Thyroid gland (tissue), 4 donors: ENCODE data around the gene OR2B2. TPM values are rescaled to one million over a fixed set of nuclear protein-coding genes. Genes with fewer than 3 reads are reported as not detected.

Experiments used
- DNase-seq, 2 donors: peaks; one replicate each; pipeline ENCODE4 v3.0.0-alpha.2; 2019
- H3K27ac ChIP-seq, 3 donors: fragments of 200-600 bp; sonication (generic); 1 replicate in 2 of 3; 2 replicates in 1 of 3; pipeline ENCODE4 v1.5.1; 2016 to 2019; ENCODE audit warnings: mild to moderate bottlenecking in 1 of 3, moderate library complexity in 1 of 3
- H3K27me3 ChIP-seq: fragments of 200-600 bp; sonication (generic); one replicate; pipeline ENCODE4 v1.5.1; 2019
- H3K36me3 ChIP-seq, 2 donors: fragments of 200-600 bp; sonication (generic); one replicate each; pipeline ENCODE4 v1.5.1; 2016 to 2019
- H3K4me1 ChIP-seq, 2 donors: fragments of 200-600 bp; sonication (generic); one replicate each; pipeline ENCODE4 v1.5.1; 2017 to 2019
- H3K4me3 ChIP-seq, 3 donors: fragments of 200-600 bp; sonication (generic); replicated peaks in 1 of 3; 1 replicate in 2 of 3; 2 replicates in 1 of 3; pipeline ENCODE4 v1.5.1; 2016; ENCODE audit warnings: mild to moderate bottlenecking in 1 of 3
- H3K9me3 ChIP-seq: fragments of 200-600 bp; sonication (generic); one replicate; pipeline ENCODE4 v1.5.1; 2017
- CTCF ChIP-seq, 6 experiments: fragments of 200-600 bp in 3 of 6; fragments of 450-650 bp in 3 of 6; sonication (generic) in 3 of 6; IDR thresholded peaks; one replicate each; pipeline ENCODE4 v1.5.1; 2016 to 2019; ENCODE audit warnings: antibody characterized with exemption in 6 of 6, mild to moderate bottlenecking in 2 of 6, inconsistent platforms in 1 of 6, moderate library complexity in 1 of 6
- POLR2A ChIP-seq, 2 donors: fragments of 450-650 bp; IDR thresholded peaks; one replicate each; pipeline ENCODE4 v1.6.1; 2017; ENCODE audit warnings: antibody characterized with exemption in 2 of 2, mild to moderate bottlenecking in 2 of 2, moderate library complexity in 1 of 2
- WGBS, 2 donors: methylation state at CpG; one replicate each; pipeline ENCODE4 v1.1.5; 2017; 5-methylcytosine and 5-hydroxymethylcytosine counted together
- intact Hi-C: fragments of 100-400 bp; cut with DNase I; formaldehyde crosslinking; loops from one replicate; pipeline ENCODE4 v1.15.1; 2023
- small RNA-seq: library from RNA; depleted of rRNA; stranded (forward); fragments of <200 nt; gene quantifications from one replicate; pipeline ENCODE3, GENCODE V24; 2016
- total RNA-seq, 4 donors: library from RNA; depleted of rRNA; stranded (reverse); fragments of >200 nt; gene quantifications; one replicate each; pipeline ENCODE4 v1.2.3, GENCODE V29; 2016

OR2B2 gene
- total RNA-seq, 4 donors from 2014 or later, result not detected

DNA sequence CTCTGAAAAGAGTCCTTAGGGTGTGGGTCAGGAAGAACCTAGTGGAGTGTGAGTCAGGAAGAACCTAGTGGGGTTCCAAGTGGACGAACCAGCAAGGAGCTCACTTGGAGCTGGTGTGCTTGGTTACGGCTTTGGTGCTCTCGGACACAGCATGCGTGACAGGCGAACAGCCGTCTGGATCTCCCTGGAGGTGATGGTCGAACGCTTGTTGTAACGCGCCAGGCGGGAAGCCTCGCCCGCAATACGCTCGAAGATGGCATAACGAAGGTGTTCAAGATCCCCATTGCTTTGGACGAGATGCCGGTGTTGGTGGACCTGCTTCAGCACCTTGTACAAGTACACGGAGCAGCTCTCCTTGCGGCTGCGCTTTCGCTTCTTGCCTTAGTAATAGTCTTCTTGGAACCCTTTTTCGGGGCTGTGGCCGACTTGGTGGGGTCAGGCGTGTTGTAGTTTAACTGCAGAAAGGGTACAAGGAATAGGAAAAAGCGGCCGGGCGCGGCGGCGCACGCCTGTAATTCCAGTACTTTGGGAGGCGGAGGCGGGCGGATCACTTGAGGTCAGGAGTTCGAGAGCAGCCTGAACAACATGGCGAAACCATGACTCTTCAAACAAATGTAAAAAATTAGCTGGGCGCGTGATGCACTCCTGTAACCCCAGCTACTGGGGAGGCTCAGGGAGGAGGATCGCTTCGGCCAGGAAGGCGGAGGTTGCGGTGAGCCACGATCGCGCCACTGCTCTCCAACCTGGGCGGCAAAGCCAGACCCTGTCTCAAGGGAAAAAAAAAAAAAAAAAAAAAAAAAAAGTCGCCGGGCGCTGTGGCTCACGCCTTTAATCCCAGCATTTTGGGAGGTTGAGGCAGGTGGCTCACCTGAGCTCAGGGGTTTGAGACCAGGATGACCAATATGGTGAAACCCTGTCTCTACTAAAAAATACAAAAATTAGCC, 48.0 kb downstream of the OR2B2 start:
- H3K4me1 ChIP-seq, result peaks cover 12 to 24% of the 10 kb centered on the region in 2 donors
- DNase-seq, result peak; percentile 48 to 58
- 7 to 24% methylated on average over 50 of the region's 51 CpGs for WGBS, 2 donors
- peaks cover 7% of the 10 kb centered on the region for H3K27me3 ChIP-seq
- intact Hi-C loops, result no loop called here
- H3K36me3 ChIP-seq, result no peaks in the 10 kb centered on the region
- H3K4me3 ChIP-seq, result peak overlapping the region in 2 of 3 donors; percentile 56 to 59
- TF ChIP-seq CTCF (IDR thresholded peaks at IDR 0.05) (no peak), POLR2A (IDR thresholded peaks at IDR 0.05) (no peak)
- no peaks in the 10 kb centered on the region for H3K9me3 ChIP-seq
- H3K27ac ChIP-seq, result peak overlapping the region in 2 of 3 donors; percentile 48 to 70

GRCh38 chr6:27862396-27863066, 49.7 kb downstream of the OR2B2 start:
- H3K36me3 ChIP-seq, result no peaks in the 10 kb centered on the region
- intact Hi-C loops, result no loop called here
- 88 to 90% methylated on average over 6 of the region's 6 CpGs for WGBS, 2 donors

DNA sequence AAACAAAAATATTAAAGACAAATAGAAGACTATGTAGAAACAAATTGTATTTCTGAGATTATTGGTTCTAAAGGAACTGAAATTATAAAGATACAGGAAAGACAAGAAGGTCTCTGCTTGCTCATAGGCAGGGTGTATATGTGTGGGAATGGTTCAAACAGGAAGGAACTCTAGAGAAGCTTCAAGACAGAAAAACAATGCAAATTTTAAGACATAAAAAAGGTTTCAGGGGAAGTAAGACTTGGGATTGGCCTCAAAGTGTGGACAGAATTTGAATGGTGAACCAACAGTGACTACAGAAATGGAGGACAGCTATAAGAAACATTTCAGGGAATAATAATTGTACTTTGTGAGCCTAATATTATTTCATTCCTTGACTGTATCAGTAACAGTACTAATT, 50.3 kb downstream of the OR2B2 start:
- H3K27me3 ChIP-seq, result peaks cover 2% of the 10 kb centered on the region
- no peak for DNase-seq
- H3K4me1 ChIP-seq, result peaks cover 6 to 18% of the 10 kb centered on the region in 2 donors
- intact Hi-C loops, result no loop called here
- TF ChIP-seq CTCF (IDR thresholded peaks at IDR 0.05) (no peak), POLR2A (IDR thresholded peaks at IDR 0.05) (no peak)
- H3K9me3 ChIP-seq, result no peaks in the 10 kb centered on the region
- no peak overlapping the region for H3K4me3 ChIP-seq
- no peak overlapping the region for H3K27ac ChIP-seq
- no peaks in the 10 kb centered on the region for H3K36me3 ChIP-seq

More at GRCh38 chr6:27862396-27863066, 49.7 kb downstream of the OR2B2 start:
- Histone ChIP-seq H3K27me3 (peaks cover 7% of the 10 kb centered on the region), H3K27ac (no peak overlapping the region), H3K9me3 (no peaks in the 10 kb centered on the region), H3K4me3 (no peak overlapping the region), H3K4me1 (peaks cover 12 to 24% of the 10 kb centered on the region in 2 donors)
- TF ChIP-seq POLR2A (IDR thresholded peaks at IDR 0.05) (no peak), CTCF (IDR thresholded peaks at IDR 0.05) (no peak)
- no peak for DNase-seq

DNA sequence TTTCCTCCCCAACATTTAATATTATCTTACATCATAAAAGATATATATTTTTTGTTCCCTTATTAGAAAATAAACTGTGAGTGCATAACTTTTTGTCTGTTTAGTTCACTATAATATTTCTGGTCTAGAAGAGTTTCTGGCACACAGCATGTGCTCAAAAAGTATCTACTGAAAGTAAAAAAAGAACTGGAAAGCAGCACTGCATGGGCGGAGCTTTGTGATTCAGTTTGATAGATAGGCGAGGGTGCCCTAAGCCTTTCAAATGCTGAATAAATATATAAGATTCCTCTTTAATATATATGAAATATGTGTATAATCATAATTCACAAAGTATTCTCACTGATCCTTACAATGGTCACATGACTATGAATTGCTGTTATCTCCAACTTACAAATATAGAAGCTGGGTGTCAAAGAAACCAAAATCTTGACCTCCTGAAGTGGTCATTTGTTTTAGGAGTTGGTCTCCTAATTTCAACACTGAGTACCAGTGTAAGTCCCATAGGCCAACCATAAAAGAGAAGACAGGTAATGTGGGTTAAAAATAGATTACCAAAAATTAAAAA, 50.8 kb downstream of the OR2B2 start:
- no peaks in the 10 kb centered on the region for H3K9me3 ChIP-seq
- 87 to 88% methylated on average over 2 of the region's 2 CpGs for WGBS, 2 donors
- intact Hi-C loops, result no loop called here
- no peaks in the 10 kb centered on the region for H3K36me3 ChIP-seq
- H3K27me3 ChIP-seq, result no peaks in the 10 kb centered on the region
- no peak overlapping the region for H3K4me3 ChIP-seq
- H3K4me1 ChIP-seq, result peaks cover under 1 to 13% of the 10 kb centered on the region in 2 donors
- H3K27ac ChIP-seq, result no peak overlapping the region
- TF ChIP-seq CTCF (IDR thresholded peaks at IDR 0.05) (no peak), POLR2A (IDR thresholded peaks at IDR 0.05) (no peak)
- DNase-seq, result no peak

Small RNA genes lying within 50 kb of the gene (small RNA-seq; reads per million reads assigned to genes)
- gene RNU7-26P, result not detected

Other genes starting within 250 kb of the OR2B2 start
- not detected for gene OR2B6, start 44.8 kb upstream of the OR2B2 start, total RNA-seq
- gene ZNF165, start 168.2 kb upstream of the OR2B2 start, total RNA-seq, result 1 to 10 TPM; 1.7 to 5.3 (median 4.0) TPM
- gene ZSCAN16, start 212.2 kb upstream of the OR2B2 start, total RNA-seq, result 1 to 10 TPM; 5.8 to 7.9 (median 7.4) TPM
- 10 to 100 TPM; 21.5 to 44.2 (median 26.8) TPM for gene ZKSCAN8, start 229.5 kb upstream of the OR2B2 start, total RNA-seq